Measurements from ENCODE around the gene AGK.

GRCh38 chr7:141525973-141526514 lies 25.2 kb upstream of the AGK start:
- TF ChIP-seq CTCF (IDR thresholded peaks at IDR 0.05; ENCODE audit: control extremely low read depth in 1 of 3, insufficient read depth in 1 of 3, low read depth in 1 of 3, low read length in 3 of 3) (no peak), POLR2A (IDR thresholded peaks at IDR 0.05; ENCODE audit: control extremely low read depth in 1 of 2, low read depth in 2 of 2, low read length in 2 of 2) (no peak), EZH2 (IDR thresholded peaks at IDR 0.05; ENCODE audit: low read depth, low read length, severe bottlenecking) (no peak), USF2 (IDR thresholded peaks at IDR 0.05; ENCODE audit: low read length) (no peak), GABPA (IDR thresholded peaks at IDR 0.05; ENCODE audit: borderline replicate concordance, insufficient read depth, low read length) (no peak), CHD2 (IDR thresholded peaks at IDR 0.05; ENCODE audit: low read length) (no peak), TCF12 (IDR thresholded peaks at IDR 0.05; ENCODE audit: low read depth, low read length) (no peak), POLR2AphosphoS5 (IDR thresholded peaks at IDR 0.05; ENCODE audit: low read depth, low read length) (no peak)
